Neural progenitor cell (in vitro differentiated cells): ENCODE data around the gene JAK3.

Experiments
- EZH2 ChIP-seq: fragments of 200-600 bp; sonication (generic); IDR thresholded peaks from 2 replicates; pipeline ENCODE4 v1.6.1; 2017; ENCODE audit warnings: antibody characterized with exemption, mild to moderate bottlenecking, moderate library complexity
- TF ChIP-seq, protein P1 (sequence below): fragments of 200-600 bp; sonication (generic); IDR thresholded peaks from 2 replicates; pipeline ENCODE4 v1.5.1; 2017; ENCODE audit warnings: antibody characterized with exemption, mild to moderate bottlenecking

GRCh38 chr19:17866312-17866963 lies 18.7 kb upstream of the JAK3 start:
- TF ChIP-seq, protein P1, sequence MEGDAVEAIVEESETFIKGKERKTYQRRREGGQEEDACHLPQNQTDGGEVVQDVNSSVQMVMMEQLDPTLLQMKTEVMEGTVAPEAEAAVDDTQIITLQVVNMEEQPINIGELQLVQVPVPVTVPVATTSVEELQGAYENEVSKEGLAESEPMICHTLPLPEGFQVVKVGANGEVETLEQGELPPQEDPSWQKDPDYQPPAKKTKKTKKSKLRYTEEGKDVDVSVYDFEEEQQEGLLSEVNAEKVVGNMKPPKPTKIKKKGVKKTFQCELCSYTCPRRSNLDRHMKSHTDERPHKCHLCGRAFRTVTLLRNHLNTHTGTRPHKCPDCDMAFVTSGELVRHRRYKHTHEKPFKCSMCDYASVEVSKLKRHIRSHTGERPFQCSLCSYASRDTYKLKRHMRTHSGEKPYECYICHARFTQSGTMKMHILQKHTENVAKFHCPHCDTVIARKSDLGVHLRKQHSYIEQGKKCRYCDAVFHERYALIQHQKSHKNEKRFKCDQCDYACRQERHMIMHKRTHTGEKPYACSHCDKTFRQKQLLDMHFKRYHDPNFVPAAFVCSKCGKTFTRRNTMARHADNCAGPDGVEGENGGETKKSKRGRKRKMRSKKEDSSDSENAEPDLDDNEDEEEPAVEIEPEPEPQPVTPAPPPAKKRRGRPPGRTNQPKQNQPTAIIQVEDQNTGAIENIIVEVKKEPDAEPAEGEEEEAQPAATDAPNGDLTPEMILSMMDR = no peak
- TF ChIP-seq EZH2 = no peak
